Right lobe of liver (tissue), 4 donors: ENCODE measurements around the gene FOXP2.

Experiments used
- POLR2A ChIP-seq: fragments of 450-650 bp; IDR thresholded peaks from one replicate; pipeline ENCODE4 v1.6.1; 2017; ENCODE audit warnings: antibody characterized with exemption, mild to moderate bottlenecking
- TF ChIP-seq, protein P1 (sequence below), 4 donors: fragments of 200-600 bp in 3 of 4; fragments of 450-650 bp in 1 of 4; IDR thresholded peaks; one replicate each; pipeline versions ENCODE4 v1.5.1 to v1.8.0; 2016 to 2022; ENCODE audit warnings: antibody characterized with exemption in 4 of 4, mild to moderate bottlenecking in 2 of 4
- donor health status: DM: no; HTN: no; CAD: no.
- donor health status: DM: no; HTN: no; CAD: no.
- donor health status: DM: no; HTN: yes; CAD: no.

DNA sequence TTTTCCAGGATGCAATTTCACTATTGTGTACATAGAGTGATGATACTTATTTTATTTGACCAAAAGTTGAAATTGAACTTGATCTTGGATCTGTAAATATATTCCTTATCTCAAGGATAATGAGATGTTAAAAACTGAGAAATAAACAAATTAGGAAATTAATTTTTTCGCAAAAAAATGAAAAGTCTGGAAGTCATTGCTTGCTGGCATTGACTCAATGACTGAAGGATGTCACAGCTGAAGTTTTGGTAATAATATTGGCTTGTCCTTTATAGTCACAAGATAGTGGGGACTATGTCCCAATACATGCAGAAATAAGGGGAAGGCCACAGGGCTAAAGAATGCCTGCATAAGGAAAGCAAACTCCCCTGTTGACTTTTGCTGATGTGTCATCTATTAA lies 92.8 kb downstream of the FOXP2 start:
- TF ChIP-seq, protein P1, sequence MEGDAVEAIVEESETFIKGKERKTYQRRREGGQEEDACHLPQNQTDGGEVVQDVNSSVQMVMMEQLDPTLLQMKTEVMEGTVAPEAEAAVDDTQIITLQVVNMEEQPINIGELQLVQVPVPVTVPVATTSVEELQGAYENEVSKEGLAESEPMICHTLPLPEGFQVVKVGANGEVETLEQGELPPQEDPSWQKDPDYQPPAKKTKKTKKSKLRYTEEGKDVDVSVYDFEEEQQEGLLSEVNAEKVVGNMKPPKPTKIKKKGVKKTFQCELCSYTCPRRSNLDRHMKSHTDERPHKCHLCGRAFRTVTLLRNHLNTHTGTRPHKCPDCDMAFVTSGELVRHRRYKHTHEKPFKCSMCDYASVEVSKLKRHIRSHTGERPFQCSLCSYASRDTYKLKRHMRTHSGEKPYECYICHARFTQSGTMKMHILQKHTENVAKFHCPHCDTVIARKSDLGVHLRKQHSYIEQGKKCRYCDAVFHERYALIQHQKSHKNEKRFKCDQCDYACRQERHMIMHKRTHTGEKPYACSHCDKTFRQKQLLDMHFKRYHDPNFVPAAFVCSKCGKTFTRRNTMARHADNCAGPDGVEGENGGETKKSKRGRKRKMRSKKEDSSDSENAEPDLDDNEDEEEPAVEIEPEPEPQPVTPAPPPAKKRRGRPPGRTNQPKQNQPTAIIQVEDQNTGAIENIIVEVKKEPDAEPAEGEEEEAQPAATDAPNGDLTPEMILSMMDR (IDR thresholded peaks at IDR 0.05): no peak
- no peak for TF ChIP-seq POLR2A
